ENCODE results near the gene NOL3.

DNA sequence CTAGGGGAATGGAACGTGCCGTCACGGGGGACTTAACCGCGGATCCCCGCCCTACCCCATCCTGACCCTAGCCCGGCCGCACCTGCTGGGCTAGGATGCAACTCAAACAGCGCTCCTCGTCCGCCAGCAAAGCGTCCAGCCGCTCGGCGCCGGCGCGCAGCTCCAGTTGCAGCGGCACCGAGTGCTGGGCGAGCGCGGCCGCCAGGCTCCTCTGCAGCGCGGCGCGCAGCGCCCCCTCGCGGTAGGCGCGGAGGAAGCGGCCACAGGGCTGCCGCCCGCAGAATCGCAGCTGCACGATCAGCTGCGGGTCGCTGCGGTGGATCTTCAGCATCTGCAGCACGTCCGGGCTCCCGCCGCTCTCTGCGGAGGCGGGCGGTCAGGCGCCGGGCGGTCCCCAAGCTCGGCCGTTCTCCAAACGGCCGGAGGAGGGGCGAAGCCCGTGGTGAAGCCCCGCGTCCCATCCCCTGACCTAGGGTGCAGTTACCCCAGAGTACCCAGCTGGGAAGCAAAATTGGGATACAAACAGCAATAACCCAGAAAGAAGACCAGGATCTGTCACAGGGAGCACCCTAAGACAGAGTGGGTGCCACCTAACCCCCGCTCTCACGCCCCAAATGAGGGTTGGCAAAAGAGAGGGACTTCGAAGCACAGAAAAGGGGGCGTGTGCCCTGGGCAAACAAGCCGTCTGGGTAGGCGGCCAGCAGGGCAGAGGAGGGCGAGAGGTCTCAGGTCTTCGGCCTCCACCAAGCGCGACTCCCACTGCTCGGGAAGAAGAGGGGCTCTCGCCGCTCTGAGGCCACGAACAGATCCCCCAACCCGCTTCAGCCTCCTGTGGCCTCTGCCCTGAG lies 14.8 kb upstream of the NOL3 start:
- TF ChIP-seq POLR2AphosphoS5 (IDR thresholded peaks at IDR 0.05), result peak in 2 of 3 donors; percentile 30 to 70
- TF ChIP-seq, protein P1, sequence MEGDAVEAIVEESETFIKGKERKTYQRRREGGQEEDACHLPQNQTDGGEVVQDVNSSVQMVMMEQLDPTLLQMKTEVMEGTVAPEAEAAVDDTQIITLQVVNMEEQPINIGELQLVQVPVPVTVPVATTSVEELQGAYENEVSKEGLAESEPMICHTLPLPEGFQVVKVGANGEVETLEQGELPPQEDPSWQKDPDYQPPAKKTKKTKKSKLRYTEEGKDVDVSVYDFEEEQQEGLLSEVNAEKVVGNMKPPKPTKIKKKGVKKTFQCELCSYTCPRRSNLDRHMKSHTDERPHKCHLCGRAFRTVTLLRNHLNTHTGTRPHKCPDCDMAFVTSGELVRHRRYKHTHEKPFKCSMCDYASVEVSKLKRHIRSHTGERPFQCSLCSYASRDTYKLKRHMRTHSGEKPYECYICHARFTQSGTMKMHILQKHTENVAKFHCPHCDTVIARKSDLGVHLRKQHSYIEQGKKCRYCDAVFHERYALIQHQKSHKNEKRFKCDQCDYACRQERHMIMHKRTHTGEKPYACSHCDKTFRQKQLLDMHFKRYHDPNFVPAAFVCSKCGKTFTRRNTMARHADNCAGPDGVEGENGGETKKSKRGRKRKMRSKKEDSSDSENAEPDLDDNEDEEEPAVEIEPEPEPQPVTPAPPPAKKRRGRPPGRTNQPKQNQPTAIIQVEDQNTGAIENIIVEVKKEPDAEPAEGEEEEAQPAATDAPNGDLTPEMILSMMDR (IDR thresholded peaks at IDR 0.05), result peak in 5 of 7 experiments; percentile 56 to 100 (median 96)
- no peak for TF ChIP-seq POLR2A (IDR thresholded peaks at IDR 0.05)
- TF ChIP-seq EP300 (IDR thresholded peaks at IDR 0.05), result no peak
